HEK293 (cell line): Measurements from ENCODE around the gene ALOX15B.

ENCODE experiments used
- CTCF ChIA-PET: fragments of 350-600 bp; formaldehyde crosslinking; extraction: SDS; loops from one replicate; lab custom pipeline; 2021; ENCODE audit warnings: antibody characterized with exemption; lab: Yijun Ruan, JAX
- POLR2A ChIA-PET: fragments of 300-600 bp; formaldehyde crosslinking; extraction: SDS; loops from one replicate; lab custom pipeline; 2020; ENCODE audit warnings: antibody characterized with exemption, inconsistent platforms; lab: Yijun Ruan, JAX
- H3K27ac ChIP-seq: fragments of 200-500 bp; sonication (Bioruptor generic); 2 replicates; pipeline ENCODE4 v1.5.1; 2014; ENCODE audit warnings: low read depth, low read length, control low read depth, inconsistent platforms; ENCODE audit errors: extremely low read depth
- H3K36me3 ChIP-seq, 2 experiments: fragments of 200-500 bp in 1 of 2; sonication (Bioruptor generic) in 1 of 2; 1 replicate in 1 of 2; 2 replicates in 1 of 2; pipeline ENCODE4 v1.5.1; 2014 to 2017; ENCODE audit warnings: inconsistent platforms in 2 of 2, low read length in 2 of 2; ENCODE audit not compliant: control insufficient read depth in 2 of 2, insufficient read depth in 1 of 2
- H3K4me1 ChIP-seq: fragments of 200-500 bp; sonication (Bioruptor generic); 2 replicates; pipeline ENCODE4 v1.5.1; 2014; ENCODE audit warnings: mild to moderate bottlenecking, low read length, inconsistent platforms; ENCODE audit not compliant: control insufficient read depth, insufficient read depth
- H3K4me3 ChIP-seq: 2 replicates; pipeline ENCODE4 v1.5.1; 2011; ENCODE audit warnings: low read depth, mild to moderate bottlenecking, control low read depth, low read length, moderate library complexity
- H3K9me3 ChIP-seq: fragments of 200-500 bp; sonication (Bioruptor generic); 2 replicates; pipeline ENCODE4 v1.5.1; 2014; ENCODE audit warnings: low read depth, low read length, inconsistent platforms; ENCODE audit not compliant: control insufficient read depth, insufficient read depth
- BCL11B ChIP-seq: fragments of 450-650 bp; formaldehyde crosslinking; IDR thresholded peaks from 2 replicates; pipeline ENCODE4 v1.5.1; 2016; ENCODE audit warnings: low read depth, missing biosample characterization, missing genetic modification characterization
- HOXC10 ChIP-seq: sonication (generic); formaldehyde crosslinking; IDR thresholded peaks from 2 replicates; pipeline ENCODE4 v1.8.1; 2023; ENCODE audit warnings: mild to moderate bottlenecking, missing genetic modification reagents
- SP7 ChIP-seq: fragments of 450-650 bp; formaldehyde crosslinking; IDR thresholded peaks from 2 replicates; pipeline ENCODE4 v1.5.1; 2016; ENCODE audit warnings: missing biosample characterization, missing genetic modification characterization
- YY2 ChIP-seq: fragments of 450-650 bp; formaldehyde crosslinking; IDR thresholded peaks from 2 replicates; pipeline ENCODE4 v1.5.1; 2016; ENCODE audit warnings: missing biosample characterization, missing genetic modification characterization
- ZBTB17 ChIP-seq: fragments of 450-650 bp; formaldehyde crosslinking; IDR thresholded peaks from 2 replicates; pipeline ENCODE4 v1.5.1; 2016; ENCODE audit warnings: missing biosample characterization, missing genetic modification characterization
- ZBTB20 ChIP-seq: fragments of 450-650 bp; formaldehyde crosslinking; IDR thresholded peaks from 2 replicates; pipeline ENCODE4 v1.5.1; 2016; ENCODE audit warnings: missing biosample characterization, missing genetic modification characterization
- ZBTB8A ChIP-seq: fragments of 450-650 bp; formaldehyde crosslinking; IDR thresholded peaks from 2 replicates; pipeline ENCODE4 v1.5.1; 2016; ENCODE audit warnings: missing biosample characterization, missing genetic modification characterization
- ZNF169 ChIP-seq: fragments of 450-650 bp; formaldehyde crosslinking; IDR thresholded peaks from 2 replicates; pipeline ENCODE4 v1.5.1; 2016; ENCODE audit warnings: missing biosample characterization, missing genetic modification characterization
- ZNF18 ChIP-seq: fragments of 450-650 bp; formaldehyde crosslinking; IDR thresholded peaks from 2 replicates; pipeline ENCODE4 v1.5.1; 2016; ENCODE audit warnings: missing biosample characterization, missing genetic modification characterization
- ZNF19 ChIP-seq: fragments of 450-650 bp; formaldehyde crosslinking; IDR thresholded peaks from 2 replicates; pipeline ENCODE4; 2016; ENCODE audit warnings: missing biosample characterization, missing genetic modification characterization, low read depth
- ZNF266 ChIP-seq: fragments of 450-650 bp; formaldehyde crosslinking; IDR thresholded peaks from 2 replicates; pipeline ENCODE4 v1.5.1; 2016; ENCODE audit warnings: missing biosample characterization, missing genetic modification characterization, low read depth
- ZNF366 ChIP-seq: fragments of 450-650 bp; formaldehyde crosslinking; conservative IDR thresholded peaks from 2 replicates; pipeline ENCODE4 v1.5.1; 2016; ENCODE audit warnings: missing biosample characterization, missing genetic modification characterization
- ZNF416 ChIP-seq: fragments of 450-650 bp; formaldehyde crosslinking; IDR thresholded peaks from 2 replicates; pipeline ENCODE4 v1.5.1; 2016; ENCODE audit warnings: missing biosample characterization, missing genetic modification characterization
- ZNF426 ChIP-seq: fragments of 450-650 bp; formaldehyde crosslinking; IDR thresholded peaks from 2 replicates; pipeline ENCODE4 v1.5.1; 2017; ENCODE audit warnings: missing biosample characterization, missing genetic modification characterization, mild to moderate bottlenecking, inconsistent platforms, moderate library complexity
- ZNF558 ChIP-seq: fragments of 450-650 bp; formaldehyde crosslinking; IDR thresholded peaks from 2 replicates; pipeline ENCODE4 v1.5.1; 2016; ENCODE audit warnings: missing biosample characterization, missing genetic modification characterization
- ZNF585B ChIP-seq: fragments of 450-650 bp; formaldehyde crosslinking; IDR thresholded peaks from 2 replicates; pipeline ENCODE4 v1.5.1; 2016; ENCODE audit warnings: missing biosample characterization, missing genetic modification characterization
- ZNF621 ChIP-seq: fragments of 450-650 bp; formaldehyde crosslinking; IDR thresholded peaks from 2 replicates; pipeline ENCODE4 v1.5.1; 2017; ENCODE audit warnings: missing biosample characterization, missing genetic modification characterization
- ZNF704 ChIP-seq: fragments of 450-650 bp; formaldehyde crosslinking; IDR thresholded peaks from 2 replicates; pipeline ENCODE4 v1.5.1; 2016; ENCODE audit warnings: missing biosample characterization, missing genetic modification characterization
- ZNF707 ChIP-seq: fragments of 450-650 bp; formaldehyde crosslinking; IDR thresholded peaks from 2 replicates; pipeline ENCODE4 v1.5.1; 2016; ENCODE audit warnings: missing biosample characterization, missing genetic modification characterization
- ZNF776 ChIP-seq: fragments of 450-650 bp; formaldehyde crosslinking; IDR thresholded peaks from 2 replicates; pipeline ENCODE4 v1.5.0; 2017; ENCODE audit warnings: missing biosample characterization, missing genetic modification characterization, borderline replicate concordance
- ZNF830 ChIP-seq: fragments of 450-650 bp; IDR thresholded peaks from 2 replicates; pipeline ENCODE4 v1.5.0; 2018; ENCODE audit warnings: missing biosample characterization, missing genetic modification characterization, low read depth, mild to moderate bottlenecking, moderate library complexity
- TF ChIP-seq, protein P1 (sequence below): fragments of 450-650 bp; formaldehyde crosslinking; IDR thresholded peaks from 2 replicates; pipeline ENCODE4 v1.5.1; 2017; ENCODE audit warnings: missing biosample characterization, missing genetic modification characterization

The ALOX15B gene

GRCh38 chr17:8051831-8052230 is 13.0 kb downstream of the ALOX15B start:
- no peaks in the 10 kb centered on the region for H3K4me1 ChIP-seq
- TF ChIP-seq ZNF558 (tag by site-specific recombination) (no peak), ZNF776 (tag by site-specific recombination) (no peak), ZNF266 (no peak), ZNF416 (tag by site-specific recombination) (no peak), YY2 (tag by site-specific recombination) (no peak), ZNF585B (tag by site-specific recombination) (no peak), SP7 (no peak), ZNF19 (tag by site-specific recombination) (no peak), BCL11B (no peak), ZNF169 (tag by site-specific recombination) (no peak), ZNF426 (tag by site-specific recombination) (no peak), ZNF18 (tag by site-specific recombination) (no peak), ZNF707 (tag by site-specific recombination) (no peak), HOXC10 (CRISPR knock-in tag) (no peak), ZNF621 (no peak), ZNF704 (tag by site-specific recombination) (no peak), ZBTB20 (tag by site-specific recombination) (no peak)
- TF ChIP-seq, protein P1, sequence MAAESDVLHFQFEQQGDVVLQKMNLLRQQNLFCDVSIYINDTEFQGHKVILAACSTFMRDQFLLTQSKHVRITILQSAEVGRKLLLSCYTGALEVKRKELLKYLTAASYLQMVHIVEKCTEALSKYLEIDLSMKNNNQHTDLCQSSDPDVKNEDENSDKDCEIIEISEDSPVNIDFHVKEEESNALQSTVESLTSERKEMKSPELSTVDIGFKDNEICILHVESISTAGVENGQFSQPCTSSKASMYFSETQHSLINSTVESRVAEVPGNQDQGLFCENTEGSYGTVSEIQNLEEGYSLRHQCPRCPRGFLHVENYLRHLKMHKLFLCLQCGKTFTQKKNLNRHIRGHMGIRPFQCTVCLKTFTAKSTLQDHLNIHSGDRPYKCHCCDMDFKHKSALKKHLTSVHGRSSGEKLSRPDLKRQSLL, result no peak
- no peak overlapping the region for H3K27ac ChIP-seq
- no peak overlapping the region for H3K4me3 ChIP-seq
- ChIA-PET POLR2A (interaction anchor here (0.6 to 1.0 kb wide), 2 partner anchors 365 to 579 kb away, joined by 3 to 4 read pairs; partner anchors contain the start of gene TP53), CTCF (interaction anchor here (0.8 to 1.0 kb wide), 4 partner anchors 9 to 139 kb away, joined by 3 to 5 read pairs (median 4); no protein-coding TSS in a partner anchor)
- no peaks in the 10 kb centered on the region for H3K36me3 ChIP-seq
- H3K9me3 ChIP-seq, result no peaks in the 10 kb centered on the region

GRCh38 chr17:8052256-8053252 is 13.7 kb downstream of the ALOX15B start:
- no peak overlapping the region for H3K27ac ChIP-seq
- POLR2A ChIA-PET, result interaction anchor here (1.0 kb wide), 1 partner anchor 366 kb away, joined by 4 read pairs; the partner anchor contains the start of gene TP53
- H3K4me3 ChIP-seq, result no peak overlapping the region
- CTCF ChIA-PET, result interaction anchor here (0.6 to 1.0 kb wide), 5 partner anchors 8 to 218 kb away, joined by 3 to 5 read pairs (median 5); no protein-coding TSS in a partner anchor
- H3K36me3 ChIP-seq, result no peaks in the 10 kb centered on the region
- H3K9me3 ChIP-seq, result no peaks in the 10 kb centered on the region
- H3K4me1 ChIP-seq, result no peaks in the 10 kb centered on the region
- TF ChIP-seq ZBTB8A (no peak), ZBTB17 (peak; percentile 99), ZNF830 (tag by site-specific recombination) (no peak), ZNF366 (peak; percentile 76)
